ENCODE measurements around the gene QDPR. TPM values are rescaled to one million over a fixed set of nuclear protein-coding genes. Genes with fewer than 3 reads are reported as not detected.
"Not testable (repeated sequence)": the region's sequence is repeated elsewhere in the genome, so short reads cannot be mapped to it uniquely, and the experiment has no call there.

The QDPR gene
- polyA plus RNA-seq, 1 donor from 2014 or later: 26.2 TPM

- Mint-ChIP-seq H3K27me3 (peaks cover 1% of the 10 kb centered on the region), H3K9me3 (peaks cover 0 to 12% (median 0%) of the 10 kb centered on the region in 3 donors), H3K27ac (no peak overlapping the region), H3K4me3 (no peak overlapping the region), H3K36me3 (peaks cover under 1% of the 10 kb centered on the region), H3K4me1 (peaks cover 0 to 2% (median 0%) of the 10 kb centered on the region in 3 donors)
Observed at GRCh38 chr4:17447056-17447455, 64.8 kb downstream of the QDPR start.

- not testable (repeated sequence) for H3K27ac Mint-ChIP-seq, H3K4me1 Mint-ChIP-seq, H3K4me3 Mint-ChIP-seq, H3K36me3 Mint-ChIP-seq, H3K27me3 Mint-ChIP-seq
- H3K9me3 Mint-ChIP-seq: peaks cover 2 to 12% (median 4%) of the 10 kb centered on the region in 3 donors
Observed at GRCh38 chr4:17442477-17442876, 69.4 kb downstream of the QDPR start.

GRCh38 chr4:17437396-17437795 is 74.5 kb downstream of the QDPR start:
- Mint-ChIP-seq H3K4me3 (no peak overlapping the region), H3K9me3 (peaks cover 2 to 8% (median 6%) of the 10 kb centered on the region in 3 donors), H3K4me1 (no peaks in the 10 kb centered on the region), H3K36me3 (peaks cover 2% of the 10 kb centered on the region), H3K27ac (no peak overlapping the region), H3K27me3 (peaks cover 2% of the 10 kb centered on the region)

- Mint-ChIP-seq H3K36me3 (peaks cover 2% of the 10 kb centered on the region), H3K27ac (no peak overlapping the region), H3K4me3 (no peak overlapping the region), H3K4me1 (no peaks in the 10 kb centered on the region), H3K27me3 (peaks cover 2% of the 10 kb centered on the region), H3K9me3 (peaks cover 2 to 8% (median 3%) of the 10 kb centered on the region in 3 donors)
Observed at GRCh38 chr4:17436750-17437090, 75.2 kb downstream of the QDPR start.

Other genes with a start within 250 kb of the QDPR start
- not detected for gene CLRN2, start 3.1 kb upstream of the QDPR start, polyA plus RNA-seq
- gene LAP3, start 65.1 kb upstream of the QDPR start, polyA plus RNA-seq: 47.6 TPM
- 37.7 TPM for gene MED28, start 102.6 kb upstream of the QDPR start, polyA plus RNA-seq